KMS-11 (cell line): Measurements from ENCODE around the gene CALR.

ENCODE experiments used
- H2AFZ ChIP-seq: fragments of 200-600 bp; sonication (generic); 2 replicates; pipeline ENCODE4 v1.6.1; 2016; ENCODE audit warnings: antibody characterized with exemption, mixed run types, low read depth
- H3K27ac ChIP-seq: fragments of 200-600 bp; sonication (generic); 2 replicates; pipeline ENCODE4 v1.6.1; 2016; ENCODE audit warnings: mild to moderate bottlenecking, mixed run types
- H3K27me3 ChIP-seq: fragments of 200-600 bp; sonication (generic); 2 replicates; pipeline ENCODE4 v1.6.1; 2017; ENCODE audit warnings: mild to moderate bottlenecking, low read depth, mixed run types, moderate library complexity; ENCODE audit not compliant: insufficient read depth
- H3K36me3 ChIP-seq: fragments of 200-600 bp; sonication (generic); 2 replicates; pipeline ENCODE4 v1.6.1; 2017; ENCODE audit warnings: mild to moderate bottlenecking, mixed run types; ENCODE audit not compliant: insufficient read depth
- H3K4me1 ChIP-seq: fragments of 200-600 bp; sonication (generic); 2 replicates; pipeline ENCODE4 v1.6.1; 2016; ENCODE audit warnings: mild to moderate bottlenecking, low read depth, mixed run types; ENCODE audit not compliant: poor library complexity, severe bottlenecking
- H3K4me2 ChIP-seq: fragments of 200-600 bp; sonication (generic); 2 replicates; pipeline ENCODE4 v1.7.0; 2016; ENCODE audit warnings: mild to moderate bottlenecking, mixed run types
- H3K4me3 ChIP-seq: fragments of 200-600 bp; sonication (generic); IDR thresholded peaks from 2 replicates; pipeline ENCODE4 v1.6.1; 2017; ENCODE audit warnings: low read depth, low read length, mixed read lengths; ENCODE audit not compliant: insufficient read depth
- H3K79me2 ChIP-seq: fragments of 200-600 bp; sonication (generic); 2 replicates; pipeline ENCODE4 v1.6.1; 2016; ENCODE audit warnings: low read depth, mixed run types; ENCODE audit not compliant: insufficient read depth
- H3K9ac ChIP-seq: fragments of 200-600 bp; sonication (generic); 2 replicates; pipeline ENCODE4 v1.6.1; 2016; ENCODE audit warnings: mild to moderate bottlenecking, mixed run types
- H4K20me1 ChIP-seq: fragments of 200-600 bp; sonication (generic); 2 replicates; pipeline ENCODE4 v1.6.1; 2016; ENCODE audit warnings: mild to moderate bottlenecking, mixed run types; ENCODE audit not compliant: insufficient read depth
- CTCF ChIP-seq: fragments of 200-600 bp; sonication (generic); conservative IDR thresholded peaks from 2 replicates; pipeline ENCODE4 v1.6.1; 2017; ENCODE audit warnings: low read depth, mild to moderate bottlenecking, antibody characterized with exemption, low read length, moderate library complexity, mixed read lengths

Gene CALR

GRCh38 chr19:12893582-12893981, 44.8 kb upstream of the CALR start:
- H2AFZ ChIP-seq = no peak overlapping the region
- no peaks in the 10 kb centered on the region for H3K27me3 ChIP-seq
- no peak for TF ChIP-seq CTCF
- no peak overlapping the region for H3K9ac ChIP-seq
- peaks cover 26% of the 10 kb centered on the region for H3K4me1 ChIP-seq
- H3K4me3 ChIP-seq = no peak overlapping the region
- H3K4me2 ChIP-seq = no peak overlapping the region
- peaks cover 7% of the 10 kb centered on the region; the same call in 1 of the 2 replicates for H3K79me2 ChIP-seq
- no peak overlapping the region for H3K27ac ChIP-seq
- H4K20me1 ChIP-seq = no peaks in the 10 kb centered on the region
- H3K36me3 ChIP-seq = no peaks in the 10 kb centered on the region

DNA sequence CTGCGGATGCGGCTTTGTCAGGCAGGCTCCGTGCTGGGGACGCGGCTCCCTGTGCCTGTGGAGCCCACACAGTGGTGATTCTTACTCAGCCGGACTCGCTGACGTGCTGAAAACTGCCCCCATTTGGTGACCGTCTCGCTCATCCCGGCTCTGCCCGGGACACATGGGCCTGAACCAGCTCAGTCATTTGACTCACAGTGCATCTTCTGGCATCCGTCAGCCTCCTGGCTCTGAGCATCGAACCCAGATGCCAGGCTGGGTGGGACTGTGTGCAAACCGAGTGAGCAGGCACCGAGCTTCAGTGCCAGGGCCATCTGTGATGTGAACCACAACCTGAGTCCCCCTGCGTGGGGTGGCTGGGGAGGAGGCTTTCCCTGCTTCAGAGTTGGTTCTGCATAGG, 41.9 kb upstream of the CALR start:
- H3K79me2 ChIP-seq = peaks cover 4% of the 10 kb centered on the region; the same call in 1 of the 2 replicates
- no peak overlapping the region for H3K9ac ChIP-seq
- no peak overlapping the region for H2AFZ ChIP-seq
- H3K27ac ChIP-seq = no peak overlapping the region
- peaks cover 44% of the 10 kb centered on the region for H3K4me1 ChIP-seq
- no peaks in the 10 kb centered on the region for H4K20me1 ChIP-seq
- TF ChIP-seq CTCF = no peak
- no peaks in the 10 kb centered on the region for H3K36me3 ChIP-seq
- no peak overlapping the region for H3K4me3 ChIP-seq
- no peak overlapping the region for H3K4me2 ChIP-seq
- no peaks in the 10 kb centered on the region for H3K27me3 ChIP-seq

- Histone ChIP-seq H2AFZ (no peak overlapping the region), H3K27ac (peak overlapping the region; percentile 83), H3K4me1 (peaks cover 49% of the 10 kb centered on the region), H3K79me2 (no peaks in the 10 kb centered on the region), H4K20me1 (no peaks in the 10 kb centered on the region), H3K36me3 (no peaks in the 10 kb centered on the region), H3K9ac (peak overlapping the region; percentile 20; the same call in 1 of the 2 replicates), H3K27me3 (no peaks in the 10 kb centered on the region), H3K4me2 (peak overlapping the region; percentile 47), H3K4me3 (no peak overlapping the region)
- no peak for TF ChIP-seq CTCF
These were observed 38.4 kb upstream of the CALR start for GRCh38 chr19:12899891-12900518.

DNA sequence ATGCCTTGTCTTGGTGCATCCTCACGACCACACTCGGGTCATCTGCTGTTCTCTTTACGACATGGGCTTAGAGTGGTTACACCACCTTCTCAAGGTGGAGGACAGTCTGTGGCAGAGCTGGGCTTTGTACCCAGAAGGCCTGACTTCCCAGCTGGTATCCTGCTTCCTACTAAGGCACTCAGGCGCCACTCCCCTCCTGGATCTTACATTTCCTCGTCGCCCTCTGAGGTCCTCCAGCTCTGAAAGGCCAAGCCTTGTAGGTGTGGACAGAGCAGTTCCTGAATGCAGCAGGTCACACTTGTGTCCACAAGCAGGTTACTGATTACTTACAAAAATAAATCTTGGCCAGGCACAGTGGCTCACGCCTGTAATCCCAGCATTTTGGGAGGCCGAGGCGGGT, 31.2 kb upstream of the CALR start:
- Histone ChIP-seq H3K4me1 (peaks cover 52% of the 10 kb centered on the region), H2AFZ (no peak overlapping the region), H3K36me3 (no peaks in the 10 kb centered on the region), H3K9ac (no peak overlapping the region), H4K20me1 (no peaks in the 10 kb centered on the region), H3K27me3 (no peaks in the 10 kb centered on the region), H3K27ac (no peak overlapping the region), H3K4me3 (no peak overlapping the region), H3K79me2 (no peaks in the 10 kb centered on the region), H3K4me2 (no peak overlapping the region)
- no peak for TF ChIP-seq CTCF
